CD4-positive, alpha-beta T cell treated with Interleukin-10 for 1 hour (primary cell): ENCODE measurements around the gene NFE2.
"Not testable (repeated sequence)": the region's sequence is repeated elsewhere in the genome, so short reads cannot be mapped to it uniquely, and the experiment has no call there.

Experiments
- DNase-seq: peaks from one replicate; pipeline ENCODE4 v3.0.0-alpha.2; 2020

NFE2 gene

GRCh38 chr12:54304187-54304810 is 3.5 kb upstream of the NFE2 start:
- DNase-seq, result peak; percentile 48

GRCh38 chr12:54303640-54304039 is 2.8 kb upstream of the NFE2 start:
- DNase-seq, result no peak

DNA sequence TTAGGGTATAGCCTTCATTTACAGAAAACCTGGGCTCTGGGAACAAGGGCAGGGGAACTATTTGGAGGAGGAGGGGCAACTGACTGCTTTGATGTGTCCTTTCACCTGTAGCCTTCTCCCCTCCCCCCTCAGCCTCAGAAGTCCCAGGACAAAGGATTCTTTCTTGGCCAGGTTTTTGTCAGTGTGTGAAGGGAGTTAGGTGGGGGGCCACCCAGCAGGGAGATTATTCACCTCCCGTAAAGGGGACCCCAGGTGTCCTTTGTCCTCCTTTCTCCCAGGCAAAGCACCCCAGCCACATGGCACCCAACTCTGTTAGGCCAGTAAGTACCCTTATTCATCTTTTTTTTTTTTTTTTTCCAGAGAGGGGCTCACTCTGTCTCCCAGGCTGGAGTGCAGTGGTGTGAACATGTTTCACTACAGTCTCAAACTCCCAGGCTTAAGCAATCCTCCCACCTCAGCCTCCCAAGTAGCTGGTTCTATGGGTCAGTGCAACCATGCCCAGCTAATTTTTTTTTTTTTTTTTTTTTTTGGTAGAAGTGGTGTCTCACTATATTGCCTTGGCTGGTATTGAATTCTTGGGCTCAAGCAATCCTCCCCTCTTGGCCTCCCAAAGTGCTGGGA is 723 bp upstream of the NFE2 start:
- no peak for DNase-seq

- no peak for DNase-seq
Measured at GRCh38 chr12:54300225-54300731, 537 bp downstream of the NFE2 start.

DNA sequence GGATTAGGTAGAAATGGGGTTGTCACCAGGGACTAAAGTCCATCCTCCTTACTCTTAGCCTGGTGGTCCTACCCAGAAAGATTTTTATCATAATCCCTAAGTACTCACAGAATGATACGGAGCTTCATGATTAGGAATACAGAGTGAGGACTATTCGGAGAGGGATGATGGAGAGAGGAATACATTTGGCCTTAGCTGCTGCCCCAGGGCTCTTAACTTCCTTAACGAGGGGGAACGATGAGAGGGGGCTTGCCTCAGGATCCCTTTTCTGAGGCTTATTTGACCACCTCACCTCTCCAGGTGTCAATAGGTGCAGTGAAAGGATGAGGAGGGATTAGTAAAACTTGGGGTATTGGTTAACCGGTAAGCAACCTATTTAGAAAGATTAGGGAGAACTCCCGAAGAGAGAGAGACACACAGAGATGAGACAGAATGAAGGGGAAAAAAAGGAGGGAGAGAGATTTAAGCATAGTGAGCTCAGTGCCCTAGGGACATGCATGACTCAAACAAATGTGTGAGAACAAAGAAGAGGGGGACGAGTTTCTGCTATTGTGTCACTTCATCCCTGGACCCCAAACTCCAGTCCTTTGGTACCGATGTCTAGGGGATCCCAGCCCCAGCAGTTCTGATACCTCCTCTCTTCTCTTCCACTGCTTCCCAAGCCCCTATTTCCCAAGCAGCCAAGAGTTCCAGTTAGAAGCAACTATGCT is 1.1 kb downstream of the NFE2 start:
- no peak for DNase-seq

DNA sequence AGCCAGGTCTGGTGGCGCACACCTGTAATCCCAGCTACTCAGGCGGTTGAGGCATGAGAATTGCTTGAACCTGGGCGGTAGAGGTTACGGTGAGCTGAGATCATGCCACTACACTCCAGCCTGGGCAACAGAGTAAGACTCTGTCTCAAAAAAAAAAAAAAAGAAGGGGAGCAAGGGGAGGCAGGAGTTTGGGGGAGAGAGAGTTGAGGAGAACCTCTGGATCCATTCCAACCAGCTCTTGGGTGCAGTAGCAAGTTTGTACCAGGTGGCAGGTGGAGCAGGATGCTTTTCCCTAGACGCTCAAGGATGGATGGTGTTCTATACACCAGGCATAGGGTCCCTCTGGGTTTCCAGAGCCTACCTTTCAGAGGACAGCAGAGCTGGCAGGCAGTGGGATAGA is 1.9 kb downstream of the NFE2 start:
- DNase-seq, result no peak

DNA sequence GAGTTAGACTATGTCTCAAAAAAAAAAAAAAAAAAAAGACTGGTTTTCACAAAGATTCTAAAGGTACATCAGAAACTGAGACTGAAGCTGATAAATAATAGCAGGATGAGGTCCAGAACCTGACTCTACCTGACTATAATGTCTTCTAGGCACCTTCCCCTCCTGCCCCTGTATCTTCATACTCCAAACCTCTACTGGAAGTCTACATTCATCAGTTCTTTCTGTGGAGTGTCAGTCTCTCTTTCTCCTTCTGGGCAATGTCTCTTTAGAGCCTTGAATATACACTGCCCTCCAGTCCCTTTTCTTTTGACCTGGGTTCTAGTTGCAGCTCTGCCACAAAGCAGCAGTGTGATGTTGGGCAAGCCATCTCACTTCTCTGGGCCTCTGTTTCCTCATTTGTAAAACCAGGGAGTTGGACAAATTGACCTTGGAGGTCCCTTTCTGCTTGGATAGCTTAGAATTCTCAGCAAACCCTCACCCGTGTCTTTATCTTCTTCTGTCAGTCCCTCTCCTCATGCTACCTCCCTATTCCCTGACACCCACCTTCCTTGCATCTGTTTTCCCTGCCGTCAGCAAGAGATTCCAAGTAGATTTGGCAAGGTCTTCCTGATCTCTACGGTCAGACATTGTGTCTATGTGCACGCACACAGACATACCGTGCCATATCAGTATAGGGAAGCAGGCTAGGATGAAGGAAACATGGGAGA is 4.3 kb downstream of the NFE2 start:
- DNase-seq, result no peak

DNA sequence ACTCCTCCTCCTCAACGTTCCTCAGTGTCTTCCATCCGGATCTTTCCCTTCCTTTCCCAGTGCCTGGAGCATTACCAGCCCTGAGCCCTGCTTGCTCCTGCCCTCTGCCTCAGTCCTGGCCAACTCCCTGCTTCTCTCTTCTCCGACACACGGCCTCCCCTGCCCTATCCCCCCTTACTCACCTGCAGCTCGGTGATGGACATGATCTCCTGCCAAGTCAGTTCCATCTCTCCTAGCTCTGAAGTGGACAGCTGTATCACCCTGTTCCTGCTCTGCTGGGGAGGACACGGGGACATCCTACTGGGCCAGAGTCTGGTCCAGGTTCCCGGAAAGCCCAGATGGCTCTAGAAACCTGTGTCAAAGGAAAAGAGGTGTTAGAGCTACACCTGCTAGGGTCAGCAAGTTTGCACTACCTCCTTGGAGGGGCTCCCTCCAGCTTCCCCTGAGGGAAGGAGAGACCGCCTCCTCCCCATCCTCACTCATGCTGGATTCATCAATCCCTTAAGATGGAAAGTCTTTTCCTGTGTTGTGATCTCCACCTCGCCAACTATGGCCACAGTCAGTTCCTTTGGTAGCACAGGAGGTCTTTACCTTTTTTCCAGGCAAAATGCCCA is 5.8 kb downstream of the NFE2 start:
- DNase-seq, result no peak

- peak; percentile 62 for DNase-seq
Measured at GRCh38 chr12:54294152-54294952, 6.5 kb downstream of the NFE2 start.

- DNase-seq, result no peak
Measured at GRCh38 chr12:54292931-54293241, 7.9 kb downstream of the NFE2 start.

GRCh38 chr12:54292083-54292930 is 8.5 kb downstream of the NFE2 start:
- no peak for DNase-seq

GRCh38 chr12:54287261-54288157 is 13.3 kb downstream of the NFE2 start:
- DNase-seq, result no peak

DNA sequence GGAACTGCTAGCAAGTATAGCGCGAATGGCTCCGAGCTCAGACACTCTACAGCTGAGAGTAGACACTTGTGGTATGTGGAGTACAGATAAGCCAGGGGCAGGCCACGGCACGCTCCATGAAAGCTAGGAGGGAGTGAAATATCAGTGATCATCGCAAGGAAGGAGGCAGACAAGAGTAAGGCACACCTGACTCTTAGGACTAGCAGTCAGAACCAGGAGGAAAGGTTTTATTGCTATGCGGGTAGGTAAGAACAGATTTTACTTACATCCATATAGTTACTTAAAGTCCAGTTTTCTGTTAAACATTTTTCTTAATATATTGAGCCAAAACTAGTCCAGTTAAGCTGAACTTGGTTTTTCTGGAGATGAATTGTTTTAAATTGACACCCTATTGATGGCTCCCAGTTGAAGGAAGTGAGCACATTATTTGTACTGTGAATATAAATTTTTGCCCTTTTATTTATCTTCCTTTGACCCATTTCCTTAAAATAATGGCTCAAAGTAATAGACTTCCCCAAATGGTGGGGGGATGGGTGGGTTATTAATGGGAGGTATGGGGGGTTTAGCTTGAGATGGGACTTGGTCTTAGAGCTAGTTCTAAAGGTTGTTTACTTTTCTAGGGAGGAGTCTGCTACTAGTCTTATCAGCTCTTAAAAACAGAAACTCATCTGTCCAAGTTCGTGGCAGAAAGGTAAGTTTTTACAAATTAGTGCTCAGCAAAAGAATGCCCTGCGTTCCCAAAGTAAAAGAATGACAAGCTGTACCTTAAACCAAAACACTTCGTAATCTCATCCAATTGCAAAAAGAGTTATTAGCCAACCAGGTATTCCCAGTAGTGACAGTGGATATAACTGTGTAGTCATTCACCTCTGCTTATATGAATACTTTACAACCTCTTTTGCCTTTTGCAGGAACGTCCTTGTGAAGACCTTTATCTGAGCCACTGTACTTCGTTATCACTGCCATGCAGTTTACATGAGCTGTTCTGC is 14.5 kb downstream of the NFE2 start:
- no peak for DNase-seq

DNA sequence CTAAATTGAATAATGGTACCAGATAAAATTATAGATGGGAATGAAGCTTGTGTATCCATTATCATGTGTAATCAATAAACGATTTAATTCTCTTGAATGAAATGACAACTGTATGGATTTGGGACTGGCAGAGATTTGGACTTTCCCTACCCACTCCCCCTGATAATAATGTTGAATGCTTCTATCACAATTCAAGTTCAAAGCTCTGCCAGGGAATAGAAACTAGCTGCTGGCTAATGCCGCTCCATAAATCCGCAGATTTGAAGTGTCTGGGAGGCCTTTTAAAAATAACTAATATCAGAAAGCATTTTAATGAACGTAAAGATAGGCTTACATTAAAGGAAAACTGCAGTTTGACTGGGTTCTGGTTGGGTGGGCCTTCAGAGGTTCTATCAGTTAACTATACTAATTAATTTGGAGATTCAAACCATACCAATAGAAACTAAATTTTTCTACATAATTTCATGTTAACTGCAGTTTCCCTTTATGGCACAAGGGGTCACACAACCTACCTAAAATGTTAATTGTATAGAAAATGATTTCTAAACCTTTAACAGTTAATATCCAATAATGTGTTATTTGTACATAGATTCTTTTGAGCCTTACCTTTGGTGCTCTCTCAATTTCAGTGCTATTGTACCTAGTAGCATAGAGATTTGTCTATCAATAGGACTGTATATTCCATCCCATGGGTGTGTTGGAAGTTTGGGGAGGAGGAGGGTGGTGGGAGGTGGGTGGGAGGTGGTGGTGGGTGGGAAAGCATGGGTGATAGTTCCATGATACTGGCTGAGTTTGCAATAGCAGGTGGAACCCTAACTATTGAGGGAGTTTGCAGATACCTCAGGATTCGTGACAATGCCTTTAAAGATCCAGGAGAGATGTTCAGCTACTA is 15.4 kb downstream of the NFE2 start:
- DNase-seq, result no peak

DNA sequence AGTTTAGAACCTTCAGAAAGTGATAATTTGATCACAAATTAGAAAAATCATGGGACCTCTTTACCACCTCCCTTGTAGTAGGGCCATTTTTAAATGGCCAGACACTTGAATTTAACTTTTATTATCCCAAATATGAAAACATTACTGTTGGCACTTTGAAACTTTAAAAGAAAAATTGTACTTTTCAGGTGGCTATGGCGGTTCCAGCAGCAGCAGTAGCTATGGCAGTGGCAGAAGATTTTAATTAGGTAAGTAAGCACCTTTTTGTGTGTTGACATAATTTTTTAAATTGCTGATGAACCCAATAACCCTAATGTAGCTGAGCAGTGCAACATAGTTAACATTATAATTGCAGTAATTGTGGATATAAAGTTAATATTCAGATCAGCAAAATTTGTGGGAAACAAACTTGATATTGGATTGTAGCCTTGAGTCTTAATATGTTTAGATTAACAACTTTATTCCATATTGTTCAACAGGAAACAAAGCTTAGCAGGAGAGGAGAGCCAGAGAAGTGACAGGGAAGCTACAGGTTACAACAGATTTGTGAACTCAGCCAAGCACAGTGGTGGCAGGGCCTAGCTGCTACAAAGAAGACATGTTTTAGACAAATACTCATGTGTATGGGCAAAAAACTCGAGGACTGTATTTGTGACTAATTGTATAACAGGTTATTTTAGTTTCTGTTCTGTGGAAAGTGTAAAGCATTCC is 16.6 kb downstream of the NFE2 start:
- DNase-seq, result not testable (repeated sequence)

GRCh38 chr12:54282949-54283593 is 17.7 kb downstream of the NFE2 start:
- no peak for DNase-seq

- not testable (repeated sequence) for DNase-seq
Measured at GRCh38 chr12:54281694-54282093, 19.1 kb downstream of the NFE2 start.
